Activated CD8-positive, alpha-beta T cell treated with anti-CD3 and anti-CD28 coated beads, Interleukin-2, amount 10 ng/mL, durations not matched to agents 7 days and 5 days (primary cell): ENCODE results near the gene MEIS2. TPM values are rescaled to one million over a fixed set of nuclear protein-coding genes. Genes with fewer than 3 reads are reported as not detected.

Experiments
- ATAC-seq: fragments of 150-1000 bp; cut with Tn5 transposase; one replicate; pipeline ENCODE4 v1.10.0; 2021; ENCODE audit warnings: moderate library complexity
- CTCF ChIA-PET: fragments of 350-600 bp; sonication (Branson Sonifier 250); formaldehyde crosslinking; loops from one replicate; lab custom pipeline; 2021; ENCODE audit warnings: antibody characterized with exemption; lab: Charles Lee
- POLR2A ChIA-PET: fragments of 350-600 bp; sonication (Branson Sonifier 250); formaldehyde crosslinking; loops from one replicate; lab custom pipeline; 2021; ENCODE audit warnings: antibody characterized with exemption; lab: Charles Lee
- DNase-seq: peaks from one replicate; pipeline ENCODE4 v3.0.0-alpha.2; 2020
- H3K27ac Mint-ChIP-seq: one replicate; pipeline ENCODE4 v1.8.0; 2021; ENCODE audit warnings: mild to moderate bottlenecking, mixed read lengths
- H3K27me3 Mint-ChIP-seq: one replicate; pipeline ENCODE4 v1.8.0; 2021; ENCODE audit warnings: low read depth, mixed read lengths
- H3K36me3 Mint-ChIP-seq: one replicate; pipeline ENCODE4 v1.8.0; 2021; ENCODE audit warnings: low read depth, mixed read lengths
- H3K4me1 Mint-ChIP-seq: one replicate; pipeline ENCODE4 v1.8.0; 2021; ENCODE audit warnings: low read depth, mixed read lengths
- H3K4me3 Mint-ChIP-seq: one replicate; pipeline ENCODE4 v1.8.0; 2021; ENCODE audit warnings: mild to moderate bottlenecking, mixed read lengths
- H3K9me3 Mint-ChIP-seq: one replicate; pipeline ENCODE4 v1.8.0; 2022; ENCODE audit warnings: mixed read lengths; ENCODE audit not compliant: insufficient read depth
- total RNA-seq, 2 experiments: library from RNA; stranded (reverse); gene quantifications; one replicate each; pipeline ENCODE4 v1.2.3, GENCODE V29; 2021

The MEIS2 gene
- total RNA-seq, 2 experiments from 2014 or later = not detected

DNA sequence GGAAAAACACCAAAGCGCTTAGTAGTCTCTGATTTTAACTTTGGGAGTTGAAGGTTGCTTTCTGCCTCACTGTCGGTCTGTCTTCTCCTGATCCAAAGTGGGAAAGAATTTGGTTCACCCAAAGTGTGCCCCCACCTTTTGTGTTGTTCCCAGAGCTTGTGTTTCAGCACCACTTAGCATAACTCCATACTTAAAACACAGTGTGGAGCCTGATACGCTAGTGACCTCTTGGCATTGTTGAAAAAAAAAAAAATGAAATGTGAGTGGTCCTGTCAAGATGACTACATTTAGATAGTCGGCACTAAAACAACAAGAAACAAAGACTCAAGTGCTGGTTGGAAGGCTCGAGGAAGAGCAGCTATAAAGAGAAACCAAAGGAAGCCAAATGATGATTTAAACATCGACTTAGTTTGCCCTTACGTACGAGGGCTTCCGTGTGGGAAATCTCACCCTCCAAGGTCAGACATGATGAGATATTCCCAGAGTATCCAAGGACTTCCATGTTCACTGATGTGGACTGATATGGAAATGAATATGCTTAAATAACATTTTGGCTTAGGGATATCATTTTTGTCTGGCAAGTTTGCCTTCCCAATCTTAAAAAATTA is 178.8 kb downstream of the MEIS2 start:
- H3K36me3 Mint-ChIP-seq = no peaks in the 10 kb centered on the region
- no peak for DNase-seq
- no peak overlapping the region for H3K27ac Mint-ChIP-seq
- H3K9me3 Mint-ChIP-seq = no peaks in the 10 kb centered on the region
- ATAC-seq = no peak
- POLR2A ChIA-PET = interaction anchor here (0.6 kb wide), 1 partner anchor 464 kb away, joined by 3 read pairs; no protein-coding TSS in a partner anchor
- CTCF ChIA-PET = no interaction called here
- H3K4me3 Mint-ChIP-seq = no peak overlapping the region
- H3K4me1 Mint-ChIP-seq = no peaks in the 10 kb centered on the region
- no peaks in the 10 kb centered on the region for H3K27me3 Mint-ChIP-seq

DNA sequence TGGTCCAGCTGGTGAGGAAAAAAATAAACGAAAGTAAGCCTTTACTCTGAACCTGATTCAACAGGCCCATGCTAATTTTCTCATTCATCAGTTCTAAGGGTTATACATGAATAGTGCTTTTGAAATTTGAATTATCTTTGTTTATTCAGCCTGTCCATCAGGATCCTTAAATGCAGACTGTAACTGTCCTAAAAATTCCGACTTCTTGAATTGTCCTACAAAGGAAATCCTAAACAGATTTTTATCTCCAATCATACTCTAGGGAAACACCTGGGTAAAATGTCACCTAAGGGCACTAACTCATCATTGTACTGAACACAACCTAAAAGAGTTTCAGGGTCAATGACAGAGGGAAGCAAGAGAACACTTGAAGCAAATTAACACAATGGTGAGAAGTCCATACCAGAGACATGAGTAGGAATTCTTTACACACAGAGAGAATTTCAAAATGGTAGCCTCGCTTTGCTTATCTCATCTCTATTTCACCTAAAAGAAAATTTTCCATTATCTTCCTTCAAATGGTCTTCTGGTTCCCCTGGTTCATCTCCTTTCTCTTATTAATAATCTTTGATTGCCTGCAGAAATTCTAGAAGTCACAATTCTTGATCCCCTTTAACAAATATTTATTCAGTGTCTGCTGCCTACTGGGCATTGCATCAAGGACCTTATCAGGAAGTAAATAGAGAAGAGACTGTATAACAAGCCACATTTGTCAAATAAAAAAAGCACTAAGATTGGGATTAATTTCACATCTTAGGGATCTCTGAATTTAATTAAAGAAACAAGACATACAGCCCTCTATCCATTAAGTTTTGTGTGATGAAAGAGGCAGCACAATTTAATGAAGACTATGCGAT is 182.7 kb downstream of the MEIS2 start:
- no peak overlapping the region for H3K27ac Mint-ChIP-seq
- POLR2A ChIA-PET = no interaction called here

DNA sequence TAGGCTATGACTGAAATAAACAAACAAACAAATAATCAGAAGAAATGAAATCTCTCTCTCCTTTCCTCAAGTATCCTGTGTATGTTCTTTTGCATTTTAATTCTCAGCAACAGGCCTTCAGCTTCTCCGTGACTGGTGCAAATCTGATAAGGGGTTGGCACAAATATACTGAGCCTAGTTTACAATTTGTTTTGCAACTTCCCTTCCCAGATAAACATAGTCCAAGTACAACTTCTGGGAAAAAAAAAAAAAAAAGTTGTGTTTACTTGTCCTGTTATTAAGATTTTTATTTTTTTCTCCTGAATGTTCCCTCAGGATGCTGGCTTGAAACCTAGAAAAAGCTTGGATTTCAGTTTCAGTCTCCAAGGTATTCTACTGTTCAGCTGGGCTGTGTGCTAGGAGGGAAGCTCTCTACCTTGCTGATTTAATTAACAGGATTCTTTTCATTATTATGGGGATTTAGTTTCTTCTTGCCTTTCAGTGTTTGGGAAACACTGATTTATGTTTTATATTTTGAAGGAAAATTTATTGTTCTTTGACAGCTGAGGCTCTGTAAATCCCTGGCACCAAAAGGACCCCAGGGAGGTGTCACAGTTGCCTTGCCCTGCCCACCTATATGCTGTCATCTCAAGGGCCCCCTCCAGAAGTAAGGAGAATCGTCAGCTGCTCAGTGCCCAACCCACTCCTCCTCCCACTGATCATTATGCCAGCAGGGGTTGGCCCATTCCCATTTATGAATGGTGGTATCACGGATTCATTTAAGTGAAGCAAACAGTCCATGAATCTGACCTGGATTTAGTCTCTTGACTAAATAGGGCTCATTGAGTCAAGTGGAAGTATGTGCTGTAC is 185.2 kb downstream of the MEIS2 start:
- Mint-ChIP-seq H3K27me3 (no peaks in the 10 kb centered on the region), H3K4me3 (no peak overlapping the region), H3K27ac (no peak overlapping the region), H3K36me3 (no peaks in the 10 kb centered on the region), H3K9me3 (no peaks in the 10 kb centered on the region), H3K4me1 (no peaks in the 10 kb centered on the region)
- CTCF ChIA-PET = no interaction called here
- ATAC-seq = no peak
- POLR2A ChIA-PET = no interaction called here
- no peak for DNase-seq

More for the DNA sequence above, 182.7 kb downstream of the MEIS2 start:
- no peak overlapping the region for H3K4me3 Mint-ChIP-seq
- DNase-seq (no peak), ATAC-seq (no peak)
- no peaks in the 10 kb centered on the region for H3K4me1 Mint-ChIP-seq
- H3K9me3 Mint-ChIP-seq = no peaks in the 10 kb centered on the region
- H3K36me3 Mint-ChIP-seq = no peaks in the 10 kb centered on the region
- CTCF ChIA-PET = no interaction called here
- H3K27me3 Mint-ChIP-seq = no peaks in the 10 kb centered on the region

DNA sequence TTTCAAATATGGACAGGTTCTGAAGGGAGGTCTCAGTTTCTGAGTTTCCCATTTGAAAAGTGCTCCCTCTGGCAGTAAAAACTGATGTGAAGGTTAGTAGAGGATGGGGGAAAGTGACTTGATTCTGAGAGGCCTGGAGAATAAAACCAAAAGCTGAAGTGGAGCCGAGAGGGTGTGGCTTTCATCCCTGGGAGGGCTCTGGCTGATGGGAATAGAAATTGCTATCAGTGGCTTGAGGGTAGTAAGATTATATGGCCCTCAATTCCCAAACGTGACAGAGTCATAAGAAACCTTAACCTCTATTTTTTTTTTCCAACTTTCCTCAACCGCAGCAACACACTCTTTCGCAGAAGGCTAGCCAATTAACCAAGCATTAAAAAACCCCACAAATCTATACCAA is 185.9 kb downstream of the MEIS2 start:
- no peaks in the 10 kb centered on the region for H3K27me3 Mint-ChIP-seq
- H3K9me3 Mint-ChIP-seq = no peaks in the 10 kb centered on the region
- no peaks in the 10 kb centered on the region for H3K36me3 Mint-ChIP-seq
- H3K4me3 Mint-ChIP-seq = no peak overlapping the region
- no peaks in the 10 kb centered on the region for H3K4me1 Mint-ChIP-seq
- POLR2A ChIA-PET = no interaction called here
- CTCF ChIA-PET = no interaction called here
- H3K27ac Mint-ChIP-seq = no peak overlapping the region
- DNase-seq (no peak), ATAC-seq (no peak)

DNA sequence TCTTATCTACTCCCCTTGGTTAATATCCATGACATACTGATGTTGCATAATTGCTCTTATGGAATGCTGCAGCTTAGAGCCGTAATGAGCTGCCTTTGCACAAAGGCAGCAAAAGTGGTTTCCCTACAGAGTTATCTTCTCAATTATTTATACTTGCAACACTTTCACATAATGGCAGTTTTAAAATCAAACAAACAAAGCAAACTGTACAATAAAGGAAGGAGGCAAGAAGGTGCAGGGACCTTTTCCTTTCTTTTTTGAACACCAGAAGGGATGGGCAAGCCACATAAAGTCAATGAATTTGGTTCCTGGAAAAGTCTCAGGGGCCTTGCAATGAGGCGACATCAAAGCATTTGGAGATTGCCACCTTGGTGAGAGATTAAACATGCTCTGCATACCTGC is 188.0 kb downstream of the MEIS2 start:
- H3K27me3 Mint-ChIP-seq = no peaks in the 10 kb centered on the region

DNA sequence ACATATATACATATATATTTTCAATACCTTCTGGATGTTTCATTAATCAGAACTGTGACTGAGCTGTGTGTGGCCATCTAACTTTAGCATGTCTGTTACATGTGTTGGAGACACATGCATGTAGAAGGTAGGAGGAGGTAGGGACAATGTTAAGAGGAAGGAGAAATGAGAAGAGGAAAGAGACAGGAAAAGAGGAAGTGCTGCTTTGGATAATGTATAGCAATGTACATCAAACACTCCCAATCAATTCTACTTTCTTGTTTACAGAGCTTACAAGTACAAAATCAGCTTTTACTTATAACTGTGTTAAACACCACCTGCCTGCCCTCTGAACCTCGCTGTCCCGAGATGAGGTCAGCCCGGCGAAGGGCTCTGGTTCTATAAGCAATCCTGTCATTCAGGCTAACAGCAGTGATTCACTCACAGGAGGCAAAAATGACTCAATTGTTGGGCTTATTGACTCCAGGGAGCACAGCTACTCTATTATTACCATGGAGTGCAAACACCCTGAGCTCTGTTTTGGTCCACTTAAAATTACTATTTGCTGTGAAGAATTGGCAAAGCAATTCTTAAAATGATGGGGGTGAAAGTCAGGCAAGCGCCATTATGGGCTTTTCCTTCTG is 188.9 kb downstream of the MEIS2 start:
- ChIA-PET CTCF (no interaction called here), POLR2A (interaction anchor here (0.6 kb wide), 1 partner anchor 38 kb away, joined by 3 read pairs; no protein-coding TSS in a partner anchor)
- no peaks in the 10 kb centered on the region for H3K4me1 Mint-ChIP-seq
- H3K27ac Mint-ChIP-seq = no peak overlapping the region
- H3K9me3 Mint-ChIP-seq = no peaks in the 10 kb centered on the region
- H3K27me3 Mint-ChIP-seq = no peaks in the 10 kb centered on the region
- no peaks in the 10 kb centered on the region for H3K36me3 Mint-ChIP-seq
- no peak overlapping the region for H3K4me3 Mint-ChIP-seq
- no peak for ATAC-seq
- DNase-seq = no peak

More for the DNA sequence above, 188.0 kb downstream of the MEIS2 start:
- no peak for DNase-seq
- ChIA-PET CTCF (no interaction called here), POLR2A (no interaction called here)
- Mint-ChIP-seq H3K9me3 (no peaks in the 10 kb centered on the region), H3K27ac (no peak overlapping the region), H3K4me3 (no peak overlapping the region), H3K36me3 (no peaks in the 10 kb centered on the region), H3K4me1 (no peaks in the 10 kb centered on the region)
- ATAC-seq = no peak

DNA sequence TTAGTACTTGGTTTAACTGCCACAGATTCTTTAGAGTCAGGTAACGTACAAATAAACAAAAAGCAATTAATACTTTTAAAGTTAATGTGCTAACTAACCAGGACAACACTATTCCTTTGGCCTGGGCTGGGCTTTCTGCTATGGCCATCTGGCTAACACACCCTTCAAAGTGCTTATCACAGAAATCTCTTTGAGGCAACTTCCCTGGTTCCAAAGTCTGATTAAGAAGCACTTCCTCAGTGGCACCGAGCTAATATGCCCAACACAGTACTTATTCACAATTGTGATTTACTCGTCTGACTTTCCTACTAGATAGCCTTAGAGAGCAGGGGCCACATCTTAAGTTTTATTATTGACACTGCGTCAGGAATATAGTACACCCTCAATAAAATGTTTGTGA is 191.4 kb downstream of the MEIS2 start:
- ChIA-PET CTCF (no interaction called here), POLR2A (no interaction called here)
- Mint-ChIP-seq H3K4me3 (no peak overlapping the region), H3K9me3 (no peaks in the 10 kb centered on the region), H3K27me3 (no peaks in the 10 kb centered on the region), H3K27ac (no peak overlapping the region), H3K4me1 (no peaks in the 10 kb centered on the region), H3K36me3 (no peaks in the 10 kb centered on the region)
- ATAC-seq (no peak), DNase-seq (no peak)

DNA sequence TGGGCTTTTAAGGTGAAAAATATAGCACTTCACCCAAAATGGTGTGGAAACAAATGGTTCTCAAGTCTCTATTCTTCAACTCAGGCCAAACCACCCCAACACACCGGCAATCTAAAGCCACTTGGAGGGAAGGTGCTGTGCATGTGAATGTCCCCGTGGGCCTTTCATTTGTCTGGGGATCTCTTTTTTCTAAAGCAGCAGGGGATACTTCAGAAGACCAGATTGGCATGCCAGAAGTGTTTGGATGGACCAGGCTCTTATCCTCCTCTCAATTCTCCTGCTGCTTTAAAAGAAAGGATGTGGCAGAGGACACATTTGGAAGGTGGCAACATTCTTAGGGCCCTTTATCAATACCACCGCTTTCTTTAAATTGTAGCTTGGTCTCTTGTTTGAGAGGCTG is 193.1 kb downstream of the MEIS2 start:
- Mint-ChIP-seq H3K27me3 (no peaks in the 10 kb centered on the region), H3K9me3 (no peaks in the 10 kb centered on the region), H3K4me1 (no peaks in the 10 kb centered on the region), H3K27ac (no peak overlapping the region), H3K4me3 (no peak overlapping the region), H3K36me3 (no peaks in the 10 kb centered on the region)
- ChIA-PET POLR2A (no interaction called here), CTCF (no interaction called here)
- DNase-seq (no peak), ATAC-seq (no peak)

DNA sequence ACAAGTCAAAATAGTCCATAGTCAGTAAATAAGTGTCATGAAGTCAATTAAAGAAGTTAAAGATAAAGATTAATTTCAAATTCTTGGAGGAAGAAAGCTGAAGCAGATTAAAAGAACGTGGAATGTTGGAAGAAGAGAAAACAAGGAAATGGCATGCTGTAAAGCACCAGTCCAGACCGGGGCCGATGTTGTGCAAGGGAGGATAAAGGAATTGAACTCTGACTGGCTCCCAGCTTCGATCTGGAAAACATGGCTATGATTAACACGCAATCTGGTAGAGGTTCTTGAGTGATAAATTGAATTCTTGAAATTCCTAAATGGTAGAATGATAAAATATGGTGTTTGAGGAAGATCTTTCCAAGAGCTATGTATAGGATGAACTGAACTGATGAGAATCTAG is 194.4 kb downstream of the MEIS2 start:
- H3K27ac Mint-ChIP-seq = no peak overlapping the region
- no peaks in the 10 kb centered on the region for H3K27me3 Mint-ChIP-seq
- ATAC-seq = no peak
- DNase-seq = no peak
- POLR2A ChIA-PET = no interaction called here
- CTCF ChIA-PET = no interaction called here
- H3K9me3 Mint-ChIP-seq = no peaks in the 10 kb centered on the region
- H3K36me3 Mint-ChIP-seq = no peaks in the 10 kb centered on the region
- no peaks in the 10 kb centered on the region for H3K4me1 Mint-ChIP-seq
- no peak overlapping the region for H3K4me3 Mint-ChIP-seq

DNA sequence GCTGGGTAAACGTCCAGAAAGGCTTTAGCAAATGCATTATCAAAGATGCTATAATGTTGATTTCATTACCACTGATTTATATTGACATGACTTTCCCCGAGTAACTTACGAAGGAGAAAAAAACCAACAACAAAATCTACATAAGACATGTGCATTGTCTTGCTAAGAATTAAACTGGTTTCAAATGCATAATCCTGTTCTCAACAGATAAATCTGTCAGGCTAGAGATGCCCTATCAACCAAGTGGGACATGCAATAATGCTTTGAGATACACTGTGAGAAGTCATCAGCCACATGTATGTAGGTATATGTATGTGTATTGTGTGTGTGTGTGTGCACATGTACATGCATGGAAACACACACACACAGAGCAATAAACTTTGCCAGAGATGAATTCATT is 195.6 kb downstream of the MEIS2 start:
- H3K4me1 Mint-ChIP-seq = no peaks in the 10 kb centered on the region
- no peak overlapping the region for H3K4me3 Mint-ChIP-seq
- ATAC-seq = no peak
- H3K27ac Mint-ChIP-seq = no peak overlapping the region
- H3K27me3 Mint-ChIP-seq = no peaks in the 10 kb centered on the region
- POLR2A ChIA-PET = no interaction called here
- DNase-seq = no peak
- H3K36me3 Mint-ChIP-seq = no peaks in the 10 kb centered on the region
- H3K9me3 Mint-ChIP-seq = no peaks in the 10 kb centered on the region
- CTCF ChIA-PET = no interaction called here

DNA sequence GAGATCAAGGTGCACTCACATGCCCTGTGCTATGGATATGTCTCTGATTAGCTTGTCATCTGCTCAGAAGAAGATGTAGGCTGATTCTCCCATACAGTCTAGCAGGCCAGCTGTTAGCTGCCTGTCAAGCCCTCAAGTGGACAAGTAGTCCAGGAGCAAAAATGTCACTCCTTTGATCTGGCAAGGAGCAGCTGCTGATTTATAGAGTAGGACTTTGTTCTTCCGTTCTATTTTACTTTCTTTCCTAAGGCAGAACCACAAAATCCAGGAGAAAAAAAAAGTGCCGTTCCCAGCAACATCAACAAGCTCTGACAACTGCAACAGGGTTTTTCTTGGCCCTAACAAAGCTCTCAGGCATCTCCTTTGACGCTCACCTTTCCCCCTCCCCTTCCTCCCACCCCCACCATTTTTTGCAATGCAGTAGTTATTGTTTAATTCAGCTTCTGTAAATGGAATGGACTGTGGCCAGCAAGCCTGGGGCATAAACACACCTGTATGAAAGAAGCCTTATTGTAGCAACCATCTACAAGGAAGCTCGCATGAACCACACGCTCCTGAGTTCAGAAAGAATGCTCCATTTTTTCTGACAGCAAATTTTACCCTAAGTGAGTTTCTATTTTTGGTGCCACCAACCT is 196.3 kb downstream of the MEIS2 start:
- Mint-ChIP-seq H3K4me3 (no peak overlapping the region), H3K27me3 (no peaks in the 10 kb centered on the region), H3K27ac (no peak overlapping the region), H3K9me3 (no peaks in the 10 kb centered on the region), H3K4me1 (no peaks in the 10 kb centered on the region), H3K36me3 (no peaks in the 10 kb centered on the region)
- POLR2A ChIA-PET = no interaction called here
- DNase-seq (no peak), ATAC-seq (no peak)
- CTCF ChIA-PET = no interaction called here
